Stimulated activated CD4-positive, alpha-beta T cell treated with anti-CD3 and anti-CD28 coated beads, Interleukin-12 subunit alpha, Interleukin-12 subunit beta, amount 100 ng/mL, for 24 hours (primary cell): Measurements from ENCODE around the gene VPS37D.
A peak's percentile ranks its signal among the peaks of the same experiment; 100 is the strongest.
"Not testable (repeated sequence)": the region's sequence is repeated elsewhere in the genome, so short reads cannot be mapped to it uniquely, and the experiment has no call there.

Source experiments
- DNase-seq, 2 experiments: peaks; one replicate each; pipeline ENCODE4 v3.0.0-alpha.2; 2020; ENCODE audit warnings: low read depth in 2 of 2

VPS37D gene

GRCh38 chr7:73706126-73707044 is 38.8 kb downstream of the VPS37D start:
- DNase-seq: peak in 1 of 2 experiments; percentile 31

- DNase-seq: no peak
Observed at GRCh38 chr7:73707045-73707631, 39.5 kb downstream of the VPS37D start.

GRCh38 chr7:73708961-73709549 is 41.4 kb downstream of the VPS37D start:
- DNase-seq: no peak

GRCh38 chr7:73712773-73713172 is 45.1 kb downstream of the VPS37D start:
- no peak for DNase-seq

GRCh38 chr7:73713319-73713718 is 45.7 kb downstream of the VPS37D start:
- DNase-seq: not testable (repeated sequence)

GRCh38 chr7:73715648-73716317 is 48.2 kb downstream of the VPS37D start:
- DNase-seq: peak in 1 of 2 experiments; percentile 65

GRCh38 chr7:73716318-73716890 is 48.8 kb downstream of the VPS37D start:
- no peak for DNase-seq

- DNase-seq: no peak
Observed at GRCh38 chr7:73717025-73717807, 49.6 kb downstream of the VPS37D start.

- peak; percentile 67 to 80 for DNase-seq
Observed at GRCh38 chr7:73717991-73718405, 50.4 kb downstream of the VPS37D start.

GRCh38 chr7:73718438-73718881 is 50.8 kb downstream of the VPS37D start:
- DNase-seq: no peak

- peak in 1 of 2 experiments; percentile 58 for DNase-seq
Observed at GRCh38 chr7:73718905-73719805, 51.5 kb downstream of the VPS37D start, which contains the start of gene STX1A. TSS of gene STX1A (minus strand) at chr7:73719669. CDS start at chr7:73719631, 38 bp downstream.

- no peak for DNase-seq
Observed at GRCh38 chr7:73719806-73720169, 52.2 kb downstream of the VPS37D start.

- DNase-seq: not testable (repeated sequence)
Observed at GRCh38 chr7:73720443-73720842, 52.8 kb downstream of the VPS37D start.

GRCh38 chr7:73721377-73721817 is 53.8 kb downstream of the VPS37D start:
- DNase-seq: no peak
